ENCODE results near the gene ETS1.

DNA sequence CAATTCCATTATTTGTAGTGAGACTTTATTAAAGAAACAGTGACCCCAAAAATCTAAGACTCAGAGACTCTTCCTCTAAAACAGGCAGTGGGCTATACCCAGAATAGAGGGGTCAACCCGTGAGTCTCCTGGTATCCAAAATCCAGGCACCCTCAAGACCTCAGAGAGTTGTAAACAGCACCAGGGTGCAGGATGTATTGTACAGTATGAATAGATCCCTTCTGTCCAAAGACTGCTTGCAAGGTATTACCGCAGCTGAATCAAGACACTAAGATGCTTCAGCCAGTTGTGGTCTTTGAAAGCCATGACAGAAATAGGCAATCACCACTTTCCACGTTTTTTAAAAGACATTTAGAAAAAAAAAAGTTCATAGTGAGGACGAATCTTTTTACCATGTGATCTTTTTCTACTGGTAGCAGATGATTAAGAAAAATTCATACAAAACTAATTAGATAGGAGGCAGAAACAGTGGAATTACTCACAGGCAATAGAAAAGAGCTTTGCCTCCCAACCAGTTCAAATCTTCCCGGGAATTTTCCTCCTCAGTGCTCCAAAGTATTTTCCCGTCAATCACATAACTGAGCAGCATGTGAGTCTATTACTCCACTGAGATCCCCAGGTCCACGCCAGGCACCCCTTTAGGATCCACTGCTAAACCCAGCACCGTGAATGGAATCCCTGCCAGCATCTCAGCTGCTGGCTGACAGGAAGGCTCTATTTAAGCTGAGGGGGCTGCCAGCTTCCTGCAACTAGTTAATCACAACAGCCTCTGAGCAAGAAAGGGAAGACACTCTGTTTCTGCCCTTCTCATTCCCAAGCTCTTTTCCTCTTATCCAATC is 113.1 kb downstream of the ETS1 start:
- TF ChIP-seq CTCF (IDR thresholded peaks at IDR 0.05; ENCODE audit: borderline replicate concordance, extremely low read depth, low read length, poor library complexity, severe bottlenecking) (no peak), EZH2 (IDR thresholded peaks at IDR 0.05; ENCODE audit: borderline replicate concordance, low read depth, low read length, severe bottlenecking) (no peak)

All from DND-41 (cell line).